Bladder microvascular endothelial cell (primary cell): Measurements from ENCODE around the gene EN2. TPM values are rescaled to one million over a fixed set of nuclear protein-coding genes. Genes with fewer than 3 reads are reported as not detected.

Experiments
- total RNA-seq: library from RNA; depleted of rRNA; stranded (reverse); fragments of >200 nt; gene quantifications from 2 replicates; pipeline ENCODE4 v1.2.3, GENCODE V29; 2014

The EN2 gene
- total RNA-seq = not detected in 2 replicates

GRCh38 chr7:155458111-155458877 is at the start of gene EN2:
Gene EN2, plus strand, starts transcription at chr7:155458129. Its CDS starts 249 bp downstream, at chr7:155458378.

Other genes with a start within 250 kb of the EN2 start
- gene INSIG1, start 160.3 kb upstream of the EN2 start, total RNA-seq = 31.3 and 44.7 TPM in 2 replicates
- not detected in 2 replicates for gene CNPY1, start 88.4 kb downstream of the EN2 start, total RNA-seq
- 15.4 and 48.5 TPM in 2 replicates for gene RBM33, start 186.5 kb downstream of the EN2 start, total RNA-seq